Raji (cell line): ENCODE results near the gene H3-3A.

Source experiments
- POLR2A ChIP-seq: IDR thresholded peaks from 2 replicates; pipeline ENCODE4 v1.6.1; 2011; ENCODE audit warnings: low read depth, low read length, control low read depth; ENCODE audit not compliant: insufficient read depth

The H3-3A gene

DNA sequence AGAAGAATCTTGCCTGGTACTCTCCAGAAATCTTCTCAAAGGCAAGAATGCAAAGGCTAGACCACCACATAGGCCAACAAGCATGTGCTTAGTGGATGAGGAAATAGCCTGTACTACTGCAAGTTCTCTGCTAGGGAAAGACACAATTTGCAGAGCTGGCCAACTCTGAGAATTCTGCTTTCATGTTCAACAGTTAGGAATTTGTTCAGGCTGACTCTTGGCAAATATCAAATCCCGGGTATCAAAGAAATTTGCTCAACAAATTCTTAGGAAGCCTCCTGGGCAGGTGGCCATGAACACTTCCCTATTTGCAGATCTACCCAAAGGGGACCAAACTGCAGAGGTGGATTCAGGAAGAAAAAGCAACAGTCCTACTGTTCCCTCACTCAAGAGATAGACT lies 15.0 kb upstream of the H3-3A start:
- TF ChIP-seq POLR2A = no peak

DNA sequence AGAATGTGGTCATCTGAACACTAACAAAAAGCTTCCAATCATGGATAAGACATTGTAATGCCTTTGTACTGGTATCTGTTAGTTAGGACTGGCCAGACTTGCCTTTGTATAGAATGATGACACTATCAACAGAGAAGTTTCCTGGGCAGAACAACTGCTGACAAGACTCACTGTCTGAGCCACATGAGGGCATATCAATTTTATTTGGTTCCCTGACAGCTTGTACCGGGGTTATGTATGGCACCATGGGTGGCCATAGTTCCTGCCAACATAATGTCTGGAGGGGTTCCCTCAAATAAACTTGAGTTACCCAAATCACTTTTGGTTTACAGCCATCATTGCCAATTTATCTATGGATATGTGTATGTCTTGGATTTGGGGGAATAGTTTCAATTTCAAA lies 13.6 kb upstream of the H3-3A start:
- no peak for TF ChIP-seq POLR2A

DNA sequence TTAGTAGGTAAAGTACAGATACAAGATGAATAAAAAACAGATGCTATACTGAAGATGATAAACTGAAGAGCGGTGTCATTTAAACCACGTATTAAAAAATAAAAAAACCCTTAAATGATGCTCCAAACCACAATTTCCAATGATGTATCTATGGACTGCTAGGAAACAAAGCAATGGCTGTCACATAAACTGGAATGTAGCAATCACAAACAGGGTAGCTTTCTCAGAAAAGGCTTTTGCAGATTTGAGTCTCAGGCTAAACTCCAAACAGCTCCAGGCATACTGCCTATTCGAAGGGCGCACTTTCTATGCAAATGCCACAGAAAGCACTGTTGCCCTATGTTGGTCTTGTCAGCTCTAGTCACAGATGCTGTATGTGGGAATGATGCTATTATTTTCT lies 12.4 kb upstream of the H3-3A start:
- TF ChIP-seq POLR2A = no peak

GRCh38 chr1:226051365-226051764 lies 11.2 kb upstream of the H3-3A start:
- TF ChIP-seq POLR2A = no peak

DNA sequence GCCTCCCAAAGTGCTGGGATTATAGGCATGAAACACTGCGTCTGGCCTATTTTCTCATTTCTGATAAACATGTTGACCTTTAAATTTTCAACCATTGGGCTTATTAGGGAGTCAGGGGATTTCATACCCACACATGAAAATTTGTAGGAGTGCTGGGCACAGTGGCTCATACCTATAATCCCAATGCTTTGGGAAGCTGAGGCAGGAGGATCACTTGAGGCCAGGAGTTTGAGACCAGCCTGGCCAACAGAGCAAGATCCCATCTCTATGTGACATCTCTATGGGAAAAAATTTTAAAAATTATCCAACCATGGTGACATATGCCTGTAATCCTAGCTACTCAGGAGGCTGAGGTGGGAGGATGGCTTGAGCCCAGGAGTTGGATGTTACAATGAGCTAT lies 10.5 kb upstream of the H3-3A start:
- TF ChIP-seq POLR2A = no peak

- no peak for TF ChIP-seq POLR2A
These were observed 7.8 kb upstream of the H3-3A start for GRCh38 chr1:226054519-226055327.

GRCh38 chr1:226059709-226060108 lies 2.8 kb upstream of the H3-3A start:
- no peak for TF ChIP-seq POLR2A

DNA sequence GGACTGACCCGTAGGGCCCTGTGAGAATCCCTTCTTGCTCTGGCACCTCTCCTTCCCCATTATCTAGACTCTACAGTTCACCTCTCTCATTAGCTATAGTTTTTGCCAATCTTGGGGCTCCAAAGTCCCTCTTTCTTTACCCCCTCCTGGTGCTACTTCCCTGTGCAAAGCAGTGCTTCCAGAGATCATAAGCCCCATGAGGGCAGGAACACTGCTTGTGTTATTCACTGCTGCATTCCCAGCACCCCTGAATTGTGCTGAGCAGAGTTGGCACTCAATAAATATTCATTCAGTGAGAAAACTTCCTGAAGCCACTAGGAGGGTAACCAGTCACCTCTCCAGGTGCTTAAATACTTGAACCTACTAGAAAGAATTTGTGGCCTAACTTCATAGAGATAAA lies 2.1 kb upstream of the H3-3A start:
- TF ChIP-seq POLR2A = no peak

DNA sequence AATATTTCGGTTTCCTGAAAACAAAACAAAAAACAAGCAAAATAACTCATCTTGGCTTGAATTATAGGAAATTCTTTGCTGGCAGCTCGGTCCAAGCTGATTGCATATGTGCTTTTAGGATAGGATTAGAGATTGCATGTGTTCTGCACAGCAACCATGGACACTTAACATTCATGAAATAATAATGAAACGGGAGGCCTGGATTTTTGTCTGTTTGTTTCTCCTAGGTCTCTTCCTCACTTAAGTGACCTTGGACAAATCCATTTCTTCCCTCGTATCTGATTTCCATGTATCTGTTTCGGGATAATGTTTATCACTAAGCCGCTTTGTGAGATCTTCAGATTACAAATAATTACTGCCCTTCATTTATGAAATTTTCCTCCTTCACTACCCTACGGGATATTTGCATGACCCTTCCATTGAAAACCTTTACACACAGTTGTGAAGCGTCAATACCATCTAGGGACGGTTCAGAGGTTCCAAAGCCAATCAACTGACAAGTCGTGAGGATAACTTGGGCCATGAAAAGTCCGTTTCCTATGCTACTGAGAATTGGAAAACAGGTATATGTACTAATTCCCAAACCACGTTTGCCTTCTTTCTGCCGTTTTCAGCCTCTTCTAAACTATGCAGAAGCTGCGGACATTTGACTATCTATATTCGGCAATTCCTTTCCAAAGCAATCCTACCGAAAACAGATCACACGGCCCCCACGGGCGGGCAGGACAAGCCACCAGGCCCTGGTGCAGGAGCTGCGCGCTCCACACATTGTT lies 1.3 kb upstream of the H3-3A start:
- TF ChIP-seq POLR2A = no peak

GRCh38 chr1:226061841-226062557 lies 517 bp upstream of the H3-3A start:
- no peak; the same call in none of the 2 replicates for TF ChIP-seq POLR2A

GRCh38 chr1:226063224-226063976 lies 884 bp downstream of the H3-3A start:
- TF ChIP-seq POLR2A = no peak

GRCh38 chr1:226063977-226064815 lies 1.7 kb downstream of the H3-3A start:
- TF ChIP-seq POLR2A = no peak

GRCh38 chr1:226064816-226065248 lies 2.3 kb downstream of the H3-3A start:
- no peak for TF ChIP-seq POLR2A

GRCh38 chr1:226066415-226067078 lies 4.0 kb downstream of the H3-3A start:
- no peak for TF ChIP-seq POLR2A
